ENCODE data around the gene EIF4G3.

GRCh38 chr1:21201650-21202049 lies 25.0 kb upstream of the EIF4G3 start:
- no peak for TF ChIP-seq POLR2AphosphoS5 (IDR thresholded peaks at IDR 0.05)
- no peak for TF ChIP-seq CTCF (IDR thresholded peaks at IDR 0.05 in 8 of 11, conservative IDR thresholded peaks at IDR 0.05 in 3 of 11)
- no peak for TF ChIP-seq POLR2A (IDR thresholded peaks at IDR 0.05)

Measured in spleen (tissue), 7 donors.